H9 (cell line): ENCODE measurements around the gene FAM111B. TPM values are rescaled to one million over a fixed set of nuclear protein-coding genes. Genes with fewer than 3 reads are reported as not detected.

Source experiments
- DNase-seq: peaks from one replicate; pipeline ENCODE4 v3.0.0-alpha.2; 2017
- H2AFZ ChIP-seq: one replicate; pipeline ENCODE4 v1.6.1; 2013; ENCODE audit warnings: mild to moderate bottlenecking, low read length, control low read depth, moderate library complexity
- H2AK5ac ChIP-seq: 2 replicates; pipeline ENCODE4 v1.6.1; 2013; ENCODE audit warnings: low read length, control low read depth, mixed read lengths; ENCODE audit not compliant: insufficient read length
- H2BK120ac ChIP-seq: one replicate; pipeline ENCODE4 v1.6.1; 2013; ENCODE audit warnings: low read depth, mild to moderate bottlenecking, low read length, control low read depth, inconsistent platforms; ENCODE audit not compliant: poor library complexity, severe bottlenecking
- H2BK12ac ChIP-seq: 2 replicates; pipeline ENCODE4 v1.6.1; 2013; ENCODE audit warnings: low read length, control low read depth, mixed read lengths, low read depth; ENCODE audit not compliant: insufficient read length
- H2BK15ac ChIP-seq: 2 replicates; pipeline ENCODE4 v1.6.1; 2013; ENCODE audit warnings: low read depth, low read length, control low read depth
- H2BK20ac ChIP-seq: one replicate; pipeline ENCODE4 v1.6.1; 2013; ENCODE audit warnings: low read depth, mild to moderate bottlenecking, low read length, control low read depth, inconsistent platforms; ENCODE audit not compliant: poor library complexity, severe bottlenecking
- H2BK5ac ChIP-seq: 2 replicates; pipeline ENCODE4 v1.6.1; 2013; ENCODE audit warnings: low read length, control low read depth, mixed read lengths; ENCODE audit not compliant: insufficient read length
- H3K14ac ChIP-seq: 2 replicates; pipeline ENCODE4 v1.6.1; 2013; ENCODE audit warnings: low read length, control low read depth; ENCODE audit not compliant: insufficient read depth
- H3K18ac ChIP-seq: 2 replicates; pipeline ENCODE4 v1.6.1; 2013; ENCODE audit warnings: low read depth, mild to moderate bottlenecking, mixed read lengths, low read length, control low read depth; ENCODE audit not compliant: insufficient read length
- H3K23ac ChIP-seq: 2 replicates; pipeline ENCODE4 v1.6.1; 2013; ENCODE audit warnings: low read length, control low read depth, mixed read lengths, low read depth; ENCODE audit not compliant: insufficient read length
- H3K23me2 ChIP-seq: 2 replicates; pipeline ENCODE4 v1.6.1; 2013; ENCODE audit warnings: low read depth, mild to moderate bottlenecking, mixed read lengths, low read length, control low read depth; ENCODE audit not compliant: insufficient read length, poor library complexity, severe bottlenecking
- H3K27ac ChIP-seq: 2 replicates; pipeline ENCODE4 v1.5.1; 2013; ENCODE audit warnings: low read length, control low read depth, mixed read lengths, low read depth; ENCODE audit not compliant: insufficient read length
- H3K27me3 ChIP-seq: 2 replicates; pipeline ENCODE4 v1.6.1; 2013; ENCODE audit warnings: low read length, control low read depth, inconsistent platforms; ENCODE audit not compliant: insufficient read depth
- H3K4ac ChIP-seq: 2 replicates; pipeline ENCODE4 v1.6.1; 2013; ENCODE audit warnings: low read depth, mild to moderate bottlenecking, control low read depth, inconsistent platforms, low read length, moderate library complexity
- H3K4me1 ChIP-seq: 2 replicates; pipeline ENCODE4 v1.6.1; 2013; ENCODE audit warnings: low read length, control low read depth, inconsistent platforms; ENCODE audit not compliant: insufficient read depth
- H3K4me2 ChIP-seq: 2 replicates; pipeline ENCODE4 v1.6.1; 2013; ENCODE audit warnings: low read length, control low read depth, mixed read lengths; ENCODE audit not compliant: insufficient read length, insufficient read depth
- H3K56ac ChIP-seq: 2 replicates; pipeline ENCODE4 v1.6.1; 2013; ENCODE audit warnings: low read depth, mild to moderate bottlenecking, mixed read lengths, low read length, control low read depth; ENCODE audit not compliant: insufficient read length
- H3K79me1 ChIP-seq: 2 replicates; pipeline ENCODE4 v1.6.1; 2013; ENCODE audit warnings: low read depth, mild to moderate bottlenecking, moderate library complexity, low read length, control low read depth, inconsistent platforms; ENCODE audit not compliant: insufficient read depth, poor library complexity, severe bottlenecking
- H3K79me2 ChIP-seq: 2 replicates; pipeline ENCODE4 v1.6.1; 2013; ENCODE audit warnings: low read length, control low read depth, inconsistent platforms; ENCODE audit not compliant: insufficient read depth
- H3K9ac ChIP-seq: 2 replicates; pipeline ENCODE4 v1.6.1; 2013; ENCODE audit warnings: low read length, control low read depth, mixed read lengths; ENCODE audit not compliant: insufficient read length; ENCODE audit errors: extremely low read depth
- H3K9me3 ChIP-seq: one replicate; pipeline ENCODE4 v1.6.1; 2013; ENCODE audit warnings: low read depth, low read length, inconsistent platforms; ENCODE audit not compliant: control insufficient read depth
- H3T11ph ChIP-seq: one replicate; pipeline ENCODE4 v1.6.1; 2013; ENCODE audit warnings: mild to moderate bottlenecking, low read length, control low read depth, inconsistent platforms
- H4K20me1 ChIP-seq: one replicate; pipeline ENCODE4 v1.6.1; 2013; ENCODE audit not compliant: control insufficient read depth, insufficient read length, insufficient read depth
- H4K5ac ChIP-seq: 2 replicates; pipeline ENCODE4 v1.6.1; 2013; ENCODE audit warnings: low read depth, mild to moderate bottlenecking, mixed read lengths, low read length, control low read depth; ENCODE audit not compliant: insufficient read length
- H4K8ac ChIP-seq: replicated peaks from 2 replicates; pipeline ENCODE4 v1.6.1; 2013; ENCODE audit warnings: low read length, control low read depth, mixed read lengths, low read depth; ENCODE audit not compliant: insufficient read length
- H4K91ac ChIP-seq: 2 replicates; pipeline ENCODE4 v1.6.1; 2013; ENCODE audit warnings: low read depth, mild to moderate bottlenecking, moderate library complexity, mixed read lengths, low read length, control low read depth; ENCODE audit not compliant: insufficient read length
- H3K27ac Mint-ChIP-seq, 3 experiments: 2 replicates in 2 of 3; 3 replicates in 1 of 3; pipeline ENCODE4 v1.8.0; 2020 to 2021; ENCODE audit warnings: mixed read lengths in 3 of 3, mild to moderate bottlenecking in 1 of 3, moderate library complexity in 1 of 3
- H3K27me3 Mint-ChIP-seq: 2 replicates; pipeline ENCODE4 v1.8.0; 2021; ENCODE audit warnings: low read depth, mild to moderate bottlenecking, moderate library complexity, mixed read lengths
- H3K36me3 Mint-ChIP-seq, 3 experiments: 2 replicates in 2 of 3; 3 replicates in 1 of 3; pipeline ENCODE4 v1.8.0; 2020 to 2021; ENCODE audit warnings: low read depth in 3 of 3, mixed read lengths in 3 of 3; ENCODE audit not compliant: insufficient read depth in 1 of 3
- H3K4me1 Mint-ChIP-seq, 2 experiments: 2 replicates each; pipeline ENCODE4 v1.8.0; 2020; ENCODE audit warnings: mixed read lengths in 2 of 2
- H3K4me3 Mint-ChIP-seq, 2 experiments: 2 replicates in 1 of 2; 3 replicates in 1 of 2; pipeline ENCODE4 v1.8.0; 2020 to 2021; ENCODE audit warnings: mild to moderate bottlenecking in 2 of 2, mixed read lengths in 2 of 2, moderate library complexity in 1 of 2
- H3K9me3 Mint-ChIP-seq, 2 experiments: 2 replicates in 1 of 2; 3 replicates in 1 of 2; pipeline ENCODE4 v1.8.0; 2020; ENCODE audit warnings: mild to moderate bottlenecking in 2 of 2, mixed read lengths in 2 of 2, moderate library complexity in 1 of 2
- WGBS: extraction: QIAGEN DNeasy Blood & Tissue Kit; methylation state at CpG from one replicate; pipeline ENCODE4 v1.1.7; 2013; ENCODE audit warnings: missing lambda C conversion rate, low lambda C conversion rate, mixed read lengths; ENCODE audit not compliant: insufficient read length; ENCODE audit errors: extremely low coverage; 5-methylcytosine and 5-hydroxymethylcytosine counted together
- total RNA-seq: library from RNA; stranded (reverse); gene quantifications from 2 replicates; pipeline ENCODE4 v1.2.1, GENCODE V29; 2021
- TF ChIP-seq, protein P1 (sequence below): fragments of 200-600 bp; sonication (generic); conservative IDR thresholded peaks from 3 replicates; pipeline ENCODE4 v1.8.0; 2021; ENCODE audit warnings: antibody characterized with exemption, mild to moderate bottlenecking

FAM111B gene
- total RNA-seq, 1 experiment from 2014 or later = 35.0 TPM

DNA sequence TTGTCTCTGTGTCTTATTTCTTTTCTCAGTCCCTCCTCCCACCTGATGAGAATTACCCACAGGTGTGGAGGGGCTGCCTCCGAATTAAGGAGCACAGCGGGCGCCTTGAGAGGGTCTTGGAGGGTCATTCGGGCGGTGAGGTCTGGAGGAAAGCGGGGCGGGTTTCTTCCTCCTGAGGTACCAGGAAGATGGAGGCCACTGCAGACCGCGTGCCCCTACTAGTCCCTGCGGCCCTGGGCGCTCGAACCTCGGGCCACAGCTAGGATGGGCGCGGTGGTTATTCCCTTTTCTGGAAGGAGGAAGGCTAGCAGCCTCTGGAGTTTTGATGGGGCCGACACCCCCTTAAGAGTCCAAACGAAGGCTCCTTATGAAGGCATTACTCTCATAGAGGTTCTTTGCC lies 30.2 kb downstream of the FAM111B start:
- H3K27ac Mint-ChIP-seq = no peak overlapping the region
- Histone ChIP-seq H3K4me1 (no peaks in the 10 kb centered on the region), H4K91ac (no peak overlapping the region), H2AFZ (no peak overlapping the region), H2BK15ac (no peak overlapping the region), H4K20me1 (no peaks in the 10 kb centered on the region), H2AK5ac (no peak overlapping the region), H3K56ac (no peak overlapping the region), H3K14ac (no peak overlapping the region), H3K27me3 (no peaks in the 10 kb centered on the region), H3K9ac (no peak overlapping the region), H3K27ac (no peak overlapping the region), H2BK5ac (no peak overlapping the region), H3K23ac (no peak overlapping the region), H3K18ac (no peak overlapping the region), H3K4me2 (no peak overlapping the region), H3T11ph (no peak overlapping the region), H3K23me2 (no peaks in the 10 kb centered on the region), H4K5ac (no peak overlapping the region), H2BK20ac (no peak overlapping the region), H3K9me3 (peaks cover 12% of the 10 kb centered on the region), H2BK12ac (no peak overlapping the region), H4K8ac (no peak overlapping the region), H3K79me2 (no peaks in the 10 kb centered on the region), H3K79me1 (no peaks in the 10 kb centered on the region), H3K4ac (no peak overlapping the region), H2BK120ac (no peak overlapping the region)
- H3K27me3 Mint-ChIP-seq = peaks cover 6% of the 10 kb centered on the region; the same call in 1 of the 2 replicates
- peaks cover 13 to 14% of the 10 kb centered on the region in 2 experiments for H3K4me1 Mint-ChIP-seq
- H3K36me3 Mint-ChIP-seq = peaks cover 21 to 33% (median 23%) of the 10 kb centered on the region in 3 experiments
- H3K9me3 Mint-ChIP-seq = peaks cover 17 to 21% of the 10 kb centered on the region in 2 experiments
- no CpG with 5 or more reads among the region's 17 CpGs for WGBS
- TF ChIP-seq, protein P1, sequence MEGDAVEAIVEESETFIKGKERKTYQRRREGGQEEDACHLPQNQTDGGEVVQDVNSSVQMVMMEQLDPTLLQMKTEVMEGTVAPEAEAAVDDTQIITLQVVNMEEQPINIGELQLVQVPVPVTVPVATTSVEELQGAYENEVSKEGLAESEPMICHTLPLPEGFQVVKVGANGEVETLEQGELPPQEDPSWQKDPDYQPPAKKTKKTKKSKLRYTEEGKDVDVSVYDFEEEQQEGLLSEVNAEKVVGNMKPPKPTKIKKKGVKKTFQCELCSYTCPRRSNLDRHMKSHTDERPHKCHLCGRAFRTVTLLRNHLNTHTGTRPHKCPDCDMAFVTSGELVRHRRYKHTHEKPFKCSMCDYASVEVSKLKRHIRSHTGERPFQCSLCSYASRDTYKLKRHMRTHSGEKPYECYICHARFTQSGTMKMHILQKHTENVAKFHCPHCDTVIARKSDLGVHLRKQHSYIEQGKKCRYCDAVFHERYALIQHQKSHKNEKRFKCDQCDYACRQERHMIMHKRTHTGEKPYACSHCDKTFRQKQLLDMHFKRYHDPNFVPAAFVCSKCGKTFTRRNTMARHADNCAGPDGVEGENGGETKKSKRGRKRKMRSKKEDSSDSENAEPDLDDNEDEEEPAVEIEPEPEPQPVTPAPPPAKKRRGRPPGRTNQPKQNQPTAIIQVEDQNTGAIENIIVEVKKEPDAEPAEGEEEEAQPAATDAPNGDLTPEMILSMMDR = no peak
- H3K4me3 Mint-ChIP-seq = no peak overlapping the region
- no peak for DNase-seq
